ENCODE measurements around the gene MYB. TPM values are rescaled to one million over a fixed set of nuclear protein-coding genes. Genes with fewer than 3 reads are reported as not detected.
"Not testable (repeated sequence)": the region's sequence is repeated elsewhere in the genome, so short reads cannot be mapped to it uniquely, and the experiment has no call there.

Gene MYB
- total RNA-seq, 1 donor from 2014 or later: 0.21 TPM

GRCh38 chr6:135244805-135245204 lies 63.7 kb downstream of the MYB start:
- no peak for DNase-seq (ENCODE audit: low read depth)

GRCh38 chr6:135246412-135247012 lies 65.4 kb downstream of the MYB start:
- not testable (repeated sequence) for DNase-seq (ENCODE audit: low read depth)

GRCh38 chr6:135250234-135250633 lies 69.1 kb downstream of the MYB start:
- DNase-seq (ENCODE audit: low read depth): no peak

- DNase-seq (ENCODE audit: low read depth): no peak
These were observed 69.8 kb downstream of the MYB start for GRCh38 chr6:135250751-135251497.

- DNase-seq (ENCODE audit: low read depth): no peak
These were observed 70.7 kb downstream of the MYB start for GRCh38 chr6:135251498-135252441.

GRCh38 chr6:135254471-135254870 lies 73.4 kb downstream of the MYB start:
- no peak for DNase-seq (ENCODE audit: low read depth)

- no peak for DNase-seq (ENCODE audit: low read depth)
These were observed 75.8 kb downstream of the MYB start for GRCh38 chr6:135256866-135257265.

- DNase-seq (ENCODE audit: low read depth): peak; percentile 9
These were observed 76.7 kb downstream of the MYB start for GRCh38 chr6:135257631-135258405.

GRCh38 chr6:135258970-135259369 lies 77.9 kb downstream of the MYB start:
- DNase-seq (ENCODE audit: low read depth): no peak

- DNase-seq (ENCODE audit: low read depth): no peak
These were observed 79.5 kb downstream of the MYB start for GRCh38 chr6:135260612-135261011.

- no peak for DNase-seq (ENCODE audit: low read depth)
These were observed 81.0 kb downstream of the MYB start for GRCh38 chr6:135261872-135262725.

GRCh38 chr6:135265278-135265677 lies 84.2 kb downstream of the MYB start:
- no peak for DNase-seq (ENCODE audit: low read depth)

- DNase-seq (ENCODE audit: low read depth): no peak
These were observed 85.6 kb downstream of the MYB start for GRCh38 chr6:135266675-135267074.

GRCh38 chr6:135267085-135267484 lies 86.0 kb downstream of the MYB start:
- no peak for DNase-seq (ENCODE audit: low read depth)

GRCh38 chr6:135268263-135268662 lies 87.2 kb downstream of the MYB start:
- no peak for DNase-seq (ENCODE audit: low read depth)

GRCh38 chr6:135268740-135269139 lies 87.6 kb downstream of the MYB start:
- no peak for DNase-seq (ENCODE audit: low read depth)
